GM18508 (cell line): ENCODE measurements around the gene PRSS3.
"Not testable (repeated sequence)": the region's sequence is repeated elsewhere in the genome, so short reads cannot be mapped to it uniquely, and the experiment has no call there.

Experiments used
- ATAC-seq: cut with Tn5 transposase; IDR thresholded peaks from one replicate; pipeline ENCODE4 v1.9.1; 2021; ENCODE audit warnings: moderate number of reproducible peaks; ENCODE audit not compliant: insufficient read depth, unreplicated experiment

Gene PRSS3

DNA sequence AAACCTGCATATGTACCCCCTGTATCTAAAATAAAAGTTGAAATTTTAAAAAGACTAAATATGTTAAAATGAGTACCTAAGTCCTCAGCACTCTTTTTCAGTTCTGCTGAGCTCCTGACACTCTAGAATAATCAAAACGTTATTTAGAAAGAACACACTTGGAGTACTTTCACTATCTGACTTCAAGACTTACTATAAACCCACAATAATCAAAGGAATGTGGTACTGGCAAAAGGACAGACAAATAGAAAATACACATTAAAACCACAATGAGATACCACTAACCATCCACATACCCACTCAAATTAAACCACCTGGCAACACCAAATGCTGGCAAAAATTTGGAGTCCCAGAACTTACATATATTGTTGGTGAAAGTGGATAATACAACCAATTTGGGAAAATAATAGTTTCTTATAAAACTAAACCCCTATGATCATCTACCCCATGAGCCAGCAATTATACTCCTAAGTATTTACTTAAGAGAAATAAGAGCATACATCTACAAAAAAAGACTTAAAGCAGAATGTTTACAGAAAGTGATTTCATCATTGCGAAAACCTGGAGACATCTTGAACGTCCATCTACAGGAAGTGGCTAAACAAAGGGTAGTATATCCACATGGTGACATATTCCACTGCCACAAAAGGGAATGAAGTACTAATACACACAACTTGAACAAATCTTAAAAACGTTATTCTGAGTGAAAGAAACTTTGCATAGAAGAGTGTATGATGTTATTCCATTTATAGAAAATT, 12.8 kb upstream of the PRSS3 start:
- ATAC-seq, result no peak

- ATAC-seq, result no peak
Measured at GRCh38 chr9:33785914-33786313, 9.4 kb upstream of the PRSS3 start.

- ATAC-seq, result no peak
Measured at GRCh38 chr9:33786681-33787080, 8.7 kb upstream of the PRSS3 start.

- no peak for ATAC-seq
Measured at GRCh38 chr9:33787839-33788238, 7.5 kb upstream of the PRSS3 start.

DNA sequence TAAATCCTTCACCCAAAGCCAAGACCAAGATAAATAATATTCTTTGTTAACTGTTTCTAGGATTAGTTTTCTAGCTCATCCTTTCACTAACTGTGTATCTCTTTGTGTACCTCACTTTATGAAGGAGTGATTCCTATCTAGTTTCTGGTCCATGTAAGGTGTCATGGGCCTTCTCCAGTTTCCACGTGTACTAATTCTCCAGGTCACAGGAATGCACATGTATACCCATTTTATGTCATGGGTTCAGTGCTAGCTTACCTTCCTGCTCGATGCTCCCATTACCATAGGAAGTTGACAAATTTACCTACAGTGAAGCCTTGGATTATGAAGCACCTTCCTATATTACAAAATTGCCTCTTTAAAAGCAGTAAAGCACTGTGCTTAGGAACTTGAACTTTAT, 5.9 kb upstream of the PRSS3 start:
- not testable (repeated sequence) for ATAC-seq

GRCh38 chr9:33791117-33791516, 4.2 kb upstream of the PRSS3 start:
- ATAC-seq, result no peak

GRCh38 chr9:33793496-33793895, 1.9 kb upstream of the PRSS3 start:
- ATAC-seq, result not testable (repeated sequence)

GRCh38 chr9:33794560-33794959, 801 bp upstream of the PRSS3 start:
- ATAC-seq, result no peak

DNA sequence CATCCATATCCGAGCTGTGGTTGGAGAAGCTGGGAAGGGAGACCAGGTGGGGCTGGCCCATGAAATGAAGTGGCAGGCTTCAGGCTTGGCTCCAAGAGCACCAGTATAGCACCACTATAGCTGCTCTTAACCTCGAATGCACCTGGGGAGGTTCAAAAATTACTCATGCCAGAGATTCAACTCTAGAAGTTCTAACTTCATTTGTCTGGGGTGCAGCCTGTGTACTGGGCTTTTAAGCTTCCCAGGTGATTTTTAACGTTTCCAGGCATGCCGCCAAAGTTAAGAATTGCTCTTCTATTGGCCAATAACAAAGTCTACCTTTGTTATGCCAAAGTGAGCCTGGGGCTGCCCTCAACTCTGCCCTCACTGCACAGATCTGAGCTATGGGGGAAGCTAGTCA, 458 bp downstream of the PRSS3 start:
- no peak for ATAC-seq

GRCh38 chr9:33796679-33797078, 1.3 kb downstream of the PRSS3 start:
- ATAC-seq, result not testable (repeated sequence)

DNA sequence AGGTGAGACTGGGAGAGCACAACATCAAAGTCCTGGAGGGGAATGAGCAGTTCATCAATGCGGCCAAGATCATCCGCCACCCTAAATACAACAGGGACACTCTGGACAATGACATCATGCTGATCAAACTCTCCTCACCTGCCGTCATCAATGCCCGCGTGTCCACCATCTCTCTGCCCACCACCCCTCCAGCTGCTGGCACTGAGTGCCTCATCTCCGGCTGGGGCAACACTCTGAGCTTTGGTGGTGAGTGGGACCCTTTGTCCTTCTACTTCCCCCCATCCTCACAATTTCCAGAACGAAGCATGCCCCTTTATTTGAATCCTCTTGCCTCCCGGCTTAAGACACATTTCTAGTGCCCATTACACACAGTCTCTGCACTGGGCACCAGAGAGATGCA, 2.5 kb downstream of the PRSS3 start:
- no peak for ATAC-seq

GRCh38 chr9:33798545-33798944, 3.2 kb downstream of the PRSS3 start:
- no peak for ATAC-seq

- no peak for ATAC-seq
Measured at GRCh38 chr9:33799928-33800704, 4.8 kb downstream of the PRSS3 start.

DNA sequence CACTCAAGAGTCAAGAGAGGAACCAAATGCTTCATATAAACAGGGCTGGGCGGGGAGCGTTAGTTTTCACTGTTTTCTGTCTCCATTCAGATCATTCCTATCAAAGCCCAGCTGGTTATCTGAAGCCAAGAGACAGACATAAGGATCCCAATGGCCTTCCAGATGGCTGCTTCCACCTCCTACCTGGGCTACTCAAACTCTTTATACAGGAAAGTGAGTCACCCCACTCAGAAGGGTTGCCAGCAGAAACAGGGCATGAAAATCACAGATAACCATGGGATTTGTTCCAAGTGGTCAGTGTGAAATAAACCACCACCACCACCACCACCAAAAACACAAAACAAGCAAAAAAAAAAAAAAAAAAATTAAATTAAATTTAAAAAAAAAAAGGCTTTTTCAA, 5.5 kb downstream of the PRSS3 start:
- ATAC-seq, result no peak

- not testable (repeated sequence) for ATAC-seq
Measured at GRCh38 chr9:33801943-33802500, 6.7 kb downstream of the PRSS3 start.

DNA sequence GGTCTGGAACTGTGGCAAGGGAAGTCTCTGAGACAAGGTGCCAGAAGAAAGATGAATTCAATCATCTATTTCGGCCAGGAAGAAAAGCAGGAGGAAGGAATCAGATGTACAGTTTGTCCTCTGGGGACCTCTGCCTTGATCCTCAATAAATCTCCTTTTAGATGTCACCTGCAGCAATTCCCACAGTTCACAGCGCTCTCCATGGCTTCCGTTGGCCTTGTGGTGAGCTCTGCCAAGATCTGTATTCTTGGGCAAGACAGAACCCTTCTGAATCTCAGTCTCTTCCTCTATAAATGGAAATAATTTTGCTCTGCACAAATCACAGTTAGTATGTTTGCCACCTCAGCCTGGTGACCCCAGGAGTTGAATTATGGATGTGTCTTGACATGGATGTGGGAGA, 8.8 kb downstream of the PRSS3 start:
- not testable (repeated sequence) for ATAC-seq

DNA sequence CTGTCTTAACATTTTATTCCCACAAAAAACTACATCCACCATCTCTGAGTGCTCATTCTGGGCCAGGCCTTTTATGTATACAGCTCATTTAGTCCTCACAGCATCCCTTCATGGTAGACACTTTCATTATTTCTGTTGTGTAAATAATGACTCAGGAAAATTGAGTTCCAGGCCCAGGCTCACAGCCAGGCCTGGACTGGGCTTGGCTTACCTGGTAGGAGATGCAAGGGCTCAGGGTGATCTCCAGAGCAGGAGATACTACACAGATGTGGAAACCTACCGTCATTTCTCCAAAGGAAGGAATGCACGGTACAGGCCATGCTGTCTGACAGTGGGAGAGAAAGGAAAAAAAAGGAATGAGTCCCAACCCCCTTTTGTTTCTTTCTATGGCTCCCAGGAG, 11.8 kb downstream of the PRSS3 start:
- ATAC-seq, result not testable (repeated sequence)

GRCh38 chr9:33808979-33809322, 13.6 kb downstream of the PRSS3 start:
- not testable (repeated sequence) for ATAC-seq

DNA sequence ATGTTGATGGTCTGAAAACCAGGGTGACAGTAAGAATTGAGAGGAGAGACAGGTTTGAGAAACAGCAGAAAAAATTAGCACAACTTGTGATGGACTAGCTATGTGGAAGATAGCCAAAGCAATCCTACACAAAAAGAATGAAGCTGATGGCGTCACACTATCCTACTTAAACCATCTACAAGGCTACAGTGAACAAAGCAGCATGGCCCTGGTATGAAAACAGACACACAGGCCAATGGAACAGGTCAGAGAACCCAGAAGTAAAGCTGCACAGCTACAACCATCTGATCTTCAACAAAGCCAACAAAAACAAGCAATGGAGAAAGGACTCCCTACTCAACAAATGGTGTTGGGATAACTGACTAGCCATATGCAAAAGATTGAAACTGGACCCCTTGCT, 14.1 kb downstream of the PRSS3 start:
- no peak for ATAC-seq

DNA sequence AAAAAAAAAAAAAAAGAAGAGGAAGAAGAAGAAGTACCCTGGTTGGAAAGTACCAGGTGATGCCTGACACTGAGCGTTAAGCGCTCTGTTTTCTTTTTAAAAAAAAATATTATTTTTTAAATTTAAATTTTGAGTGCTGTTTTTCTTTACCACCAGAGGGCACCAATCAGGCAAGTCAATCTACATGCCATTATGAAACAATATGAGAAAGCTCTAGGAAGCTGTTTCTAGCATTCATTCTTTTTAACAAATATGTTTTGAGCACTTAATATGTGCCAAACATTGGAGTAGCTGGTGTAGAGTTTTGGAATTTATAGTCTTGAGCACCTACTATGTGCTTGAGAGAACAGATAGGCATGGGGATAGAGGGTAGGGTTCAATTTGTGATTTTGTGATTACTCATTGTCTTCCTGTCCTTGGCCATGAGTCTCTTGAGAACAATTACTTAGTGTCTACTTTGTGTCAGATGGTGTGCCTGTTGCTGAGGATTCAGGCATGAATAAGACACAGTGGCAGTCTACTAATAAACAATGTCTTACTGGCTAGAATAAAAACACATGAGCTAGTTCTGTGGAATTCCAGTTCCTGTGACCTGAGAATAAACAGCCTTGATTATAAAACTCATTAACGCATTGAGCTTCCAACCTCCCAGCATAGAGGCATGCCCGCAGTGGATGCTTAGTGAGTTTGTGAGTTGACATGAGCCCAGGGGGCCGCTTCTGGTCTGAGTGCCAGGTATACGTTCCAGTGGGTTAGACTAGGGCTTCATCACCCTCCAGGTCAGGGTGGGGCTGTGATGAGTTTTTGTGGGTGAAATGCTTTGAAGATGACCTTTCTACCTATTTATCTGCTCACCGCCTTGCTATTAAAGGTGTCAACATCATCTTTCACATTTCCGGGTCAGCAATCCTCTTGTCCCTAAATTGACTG, 18.6 kb downstream of the PRSS3 start:
- no peak for ATAC-seq
